ENCODE measurements around the gene MYLK.

Gene MYLK

GRCh38 chr3:123869165-123869564 lies 15.0 kb downstream of the MYLK start:
- Histone ChIP-seq H3K4me3 (ENCODE audit: low read depth, low read length, poor library complexity, severe bottlenecking) (no peak overlapping the region), H3K27ac (ENCODE audit: low read depth, low read length, poor library complexity, severe bottlenecking) (no peak overlapping the region), H3K9me3 (ENCODE audit: low read length) (no peaks in the 10 kb centered on the region), H3K27me3 (ENCODE audit: insufficient read depth, low read length) (no peaks in the 10 kb centered on the region), H3K9me2 (ENCODE audit: low read depth, low read length) (no peaks in the 10 kb centered on the region), H4K20me1 (ENCODE audit: insufficient read depth, low read length) (no peaks in the 10 kb centered on the region), H3K79me2 (ENCODE audit: insufficient read depth, low read length) (no peaks in the 10 kb centered on the region), H3F3A (ENCODE audit: insufficient read depth, low read length) (no peaks in the 10 kb centered on the region), H3K4me1 (ENCODE audit: insufficient read depth, low read length, severe bottlenecking) (no peaks in the 10 kb centered on the region), H3K36me3 (ENCODE audit: insufficient read depth, low read length) (no peaks in the 10 kb centered on the region), H3K9ac (ENCODE audit: low read length) (no peak overlapping the region), H3K4me2 (ENCODE audit: low read length) (no peak overlapping the region), H2AFZ (ENCODE audit: low read length) (no peak overlapping the region)
- TF ChIP-seq CTCF (IDR thresholded peaks at IDR 0.05; ENCODE audit: low read length) (no peak), EZH2 (IDR thresholded peaks at IDR 0.05; ENCODE audit: borderline replicate concordance, low read length) (no peak)

- H3K79me2 ChIP-seq (ENCODE audit: insufficient read depth, low read length): no peaks in the 10 kb centered on the region
- no peaks in the 10 kb centered on the region for H3K4me1 ChIP-seq (ENCODE audit: insufficient read depth, low read length, severe bottlenecking)
Measured at GRCh38 chr3:123864706-123865105, 19.4 kb downstream of the MYLK start.

GRCh38 chr3:123862152-123862551 lies 22.0 kb downstream of the MYLK start:
- Histone ChIP-seq H3K27ac (ENCODE audit: low read depth, low read length, poor library complexity, severe bottlenecking) (no peak overlapping the region), H3K9me2 (ENCODE audit: low read depth, low read length) (no peaks in the 10 kb centered on the region; the same call in 1 of the 2 replicates), H3K4me1 (ENCODE audit: insufficient read depth, low read length, severe bottlenecking) (no peaks in the 10 kb centered on the region), H3K4me3 (ENCODE audit: low read depth, low read length, poor library complexity, severe bottlenecking) (no peak overlapping the region), H3K36me3 (ENCODE audit: insufficient read depth, low read length) (no peaks in the 10 kb centered on the region), H4K20me1 (ENCODE audit: insufficient read depth, low read length) (no peaks in the 10 kb centered on the region), H3K9ac (ENCODE audit: low read length) (no peak overlapping the region), H3K4me2 (ENCODE audit: low read length) (no peak overlapping the region), H3K27me3 (ENCODE audit: insufficient read depth, low read length) (no peaks in the 10 kb centered on the region), H3K79me2 (ENCODE audit: insufficient read depth, low read length) (no peaks in the 10 kb centered on the region), H2AFZ (ENCODE audit: low read length) (no peak overlapping the region), H3F3A (ENCODE audit: insufficient read depth, low read length) (no peaks in the 10 kb centered on the region), H3K9me3 (ENCODE audit: low read length) (no peaks in the 10 kb centered on the region)
- TF ChIP-seq EZH2 (IDR thresholded peaks at IDR 0.05; ENCODE audit: borderline replicate concordance, low read length) (no peak), CTCF (IDR thresholded peaks at IDR 0.05; ENCODE audit: low read length) (no peak)

More at GRCh38 chr3:123864706-123865105, 19.4 kb downstream of the MYLK start:
- no peak overlapping the region for H2AFZ ChIP-seq (ENCODE audit: low read length)
- no peaks in the 10 kb centered on the region for H3K27me3 ChIP-seq (ENCODE audit: insufficient read depth, low read length)
- H3K27ac ChIP-seq (ENCODE audit: low read depth, low read length, poor library complexity, severe bottlenecking): no peak overlapping the region
- no peak overlapping the region for H3K4me2 ChIP-seq (ENCODE audit: low read length)
- H3K9me2 ChIP-seq (ENCODE audit: low read depth, low read length): no peaks in the 10 kb centered on the region
- H3K9me3 ChIP-seq (ENCODE audit: low read length): no peaks in the 10 kb centered on the region
- no peaks in the 10 kb centered on the region for H4K20me1 ChIP-seq (ENCODE audit: insufficient read depth, low read length)
- no peak overlapping the region for H3K4me3 ChIP-seq (ENCODE audit: low read depth, low read length, poor library complexity, severe bottlenecking)
- no peaks in the 10 kb centered on the region for H3K36me3 ChIP-seq (ENCODE audit: insufficient read depth, low read length)
- no peaks in the 10 kb centered on the region for H3F3A ChIP-seq (ENCODE audit: insufficient read depth, low read length)
- H3K9ac ChIP-seq (ENCODE audit: low read length): no peak overlapping the region
- TF ChIP-seq CTCF (IDR thresholded peaks at IDR 0.05; ENCODE audit: low read length) (no peak), EZH2 (IDR thresholded peaks at IDR 0.05; ENCODE audit: borderline replicate concordance, low read length) (no peak)

Data from OCI-LY1 (cell line).